H1 (cell line): ENCODE measurements around the gene SF3B2. TPM values are rescaled to one million over a fixed set of nuclear protein-coding genes. Genes with fewer than 3 reads are reported as not detected.

Experiments
- BACH1 ChIP-seq: IDR thresholded peaks from 2 replicates; pipeline ENCODE4 v1.6.1; 2012; ENCODE audit warnings: low read length, improper control_type of control experiment
- CHD1 ChIP-seq: IDR thresholded peaks from 2 replicates; pipeline ENCODE4 v1.6.1; 2012; ENCODE audit warnings: low read depth, low read length, improper control_type of control experiment
- SAP30 ChIP-seq: fragments of 300-600 bp; sonication (generic); IDR thresholded peaks from 2 replicates; pipeline ENCODE4 v1.7.1; 2012; ENCODE audit warnings: low read length, moderate library complexity, mild to moderate bottlenecking, inconsistent platforms; ENCODE audit not compliant: insufficient read depth, insufficient replicate concordance
- SIRT6 ChIP-seq: IDR thresholded peaks from one replicate; pipeline ENCODE4 v1.7.1; 2012; ENCODE audit warnings: low read length, inconsistent platforms
- SRF ChIP-seq: IDR thresholded peaks from 2 replicates; pipeline ENCODE4 v1.6.1; 2011; ENCODE audit warnings: mild to moderate bottlenecking, low read depth, low read length, moderate library complexity
- SUZ12 ChIP-seq: fragments of 200-600 bp; sonication (generic); IDR thresholded peaks from 2 replicates; pipeline ENCODE4 v1.6.1; 2012; ENCODE audit warnings: mild to moderate bottlenecking, inconsistent platforms, low read length, moderate library complexity, mixed read lengths
- TAF7 ChIP-seq: optimal IDR thresholded peaks from 2 replicates; pipeline ENCODE3; 2011; ENCODE audit warnings: low read depth, mild to moderate bottlenecking, inconsistent platforms, low read length, moderate library complexity, borderline replicate concordance
- polyA plus RNA-seq, 7 experiments: library from polyadenylated mRNA; depleted of rRNA in 3 of 7; stranded (reverse) in 5 of 7; unstranded in 2 of 7; fragments of >200 nt in 5 of 7; fragments of 200-250 nt in 2 of 7; gene quantifications; 1 replicate in 5 of 7; 2 replicates in 1 of 7; 4 replicates in 1 of 7; pipeline versions ENCODE4 v1.2.1 to v1.2.3, GENCODE V29; 2011 to 2013; ENCODE audit warnings: missing spikeins in 2 of 7, mixed read lengths in 2 of 7
- total RNA-seq: library from RNA; stranded (reverse); fragmentation: NEBNext Ultra II Directional; extraction: Animal tissue kit (Norgen Biotek cat#: 25700); gene quantifications from 2 replicates; pipeline ENCODE4 v1.2.1, GENCODE V29; 2021
- TF ChIP-seq, protein P1 (sequence below): fragments of 300-600 bp; sonication (generic); IDR thresholded peaks from 2 replicates; pipeline ENCODE4 v1.7.1; 2012; ENCODE audit warnings: low read length, moderate library complexity, mild to moderate bottlenecking, inconsistent platforms; ENCODE audit not compliant: insufficient replicate concordance
- TF ChIP-seq, protein P2 (sequence below): IDR thresholded peaks from 2 replicates; pipeline ENCODE4 v1.6.1; 2012; ENCODE audit warnings: inconsistent platforms

The SF3B2 gene
- total and polyA plus RNA-seq, 2 of the 8 experiments (the other 6 are each of a cell fraction or from before 2014, with no cell fraction given), result 182 to 237 TPM

GRCh38 chr11:66020618-66021357 is 31.4 kb upstream of the SF3B2 start (continued):
- TF ChIP-seq, protein P1, sequence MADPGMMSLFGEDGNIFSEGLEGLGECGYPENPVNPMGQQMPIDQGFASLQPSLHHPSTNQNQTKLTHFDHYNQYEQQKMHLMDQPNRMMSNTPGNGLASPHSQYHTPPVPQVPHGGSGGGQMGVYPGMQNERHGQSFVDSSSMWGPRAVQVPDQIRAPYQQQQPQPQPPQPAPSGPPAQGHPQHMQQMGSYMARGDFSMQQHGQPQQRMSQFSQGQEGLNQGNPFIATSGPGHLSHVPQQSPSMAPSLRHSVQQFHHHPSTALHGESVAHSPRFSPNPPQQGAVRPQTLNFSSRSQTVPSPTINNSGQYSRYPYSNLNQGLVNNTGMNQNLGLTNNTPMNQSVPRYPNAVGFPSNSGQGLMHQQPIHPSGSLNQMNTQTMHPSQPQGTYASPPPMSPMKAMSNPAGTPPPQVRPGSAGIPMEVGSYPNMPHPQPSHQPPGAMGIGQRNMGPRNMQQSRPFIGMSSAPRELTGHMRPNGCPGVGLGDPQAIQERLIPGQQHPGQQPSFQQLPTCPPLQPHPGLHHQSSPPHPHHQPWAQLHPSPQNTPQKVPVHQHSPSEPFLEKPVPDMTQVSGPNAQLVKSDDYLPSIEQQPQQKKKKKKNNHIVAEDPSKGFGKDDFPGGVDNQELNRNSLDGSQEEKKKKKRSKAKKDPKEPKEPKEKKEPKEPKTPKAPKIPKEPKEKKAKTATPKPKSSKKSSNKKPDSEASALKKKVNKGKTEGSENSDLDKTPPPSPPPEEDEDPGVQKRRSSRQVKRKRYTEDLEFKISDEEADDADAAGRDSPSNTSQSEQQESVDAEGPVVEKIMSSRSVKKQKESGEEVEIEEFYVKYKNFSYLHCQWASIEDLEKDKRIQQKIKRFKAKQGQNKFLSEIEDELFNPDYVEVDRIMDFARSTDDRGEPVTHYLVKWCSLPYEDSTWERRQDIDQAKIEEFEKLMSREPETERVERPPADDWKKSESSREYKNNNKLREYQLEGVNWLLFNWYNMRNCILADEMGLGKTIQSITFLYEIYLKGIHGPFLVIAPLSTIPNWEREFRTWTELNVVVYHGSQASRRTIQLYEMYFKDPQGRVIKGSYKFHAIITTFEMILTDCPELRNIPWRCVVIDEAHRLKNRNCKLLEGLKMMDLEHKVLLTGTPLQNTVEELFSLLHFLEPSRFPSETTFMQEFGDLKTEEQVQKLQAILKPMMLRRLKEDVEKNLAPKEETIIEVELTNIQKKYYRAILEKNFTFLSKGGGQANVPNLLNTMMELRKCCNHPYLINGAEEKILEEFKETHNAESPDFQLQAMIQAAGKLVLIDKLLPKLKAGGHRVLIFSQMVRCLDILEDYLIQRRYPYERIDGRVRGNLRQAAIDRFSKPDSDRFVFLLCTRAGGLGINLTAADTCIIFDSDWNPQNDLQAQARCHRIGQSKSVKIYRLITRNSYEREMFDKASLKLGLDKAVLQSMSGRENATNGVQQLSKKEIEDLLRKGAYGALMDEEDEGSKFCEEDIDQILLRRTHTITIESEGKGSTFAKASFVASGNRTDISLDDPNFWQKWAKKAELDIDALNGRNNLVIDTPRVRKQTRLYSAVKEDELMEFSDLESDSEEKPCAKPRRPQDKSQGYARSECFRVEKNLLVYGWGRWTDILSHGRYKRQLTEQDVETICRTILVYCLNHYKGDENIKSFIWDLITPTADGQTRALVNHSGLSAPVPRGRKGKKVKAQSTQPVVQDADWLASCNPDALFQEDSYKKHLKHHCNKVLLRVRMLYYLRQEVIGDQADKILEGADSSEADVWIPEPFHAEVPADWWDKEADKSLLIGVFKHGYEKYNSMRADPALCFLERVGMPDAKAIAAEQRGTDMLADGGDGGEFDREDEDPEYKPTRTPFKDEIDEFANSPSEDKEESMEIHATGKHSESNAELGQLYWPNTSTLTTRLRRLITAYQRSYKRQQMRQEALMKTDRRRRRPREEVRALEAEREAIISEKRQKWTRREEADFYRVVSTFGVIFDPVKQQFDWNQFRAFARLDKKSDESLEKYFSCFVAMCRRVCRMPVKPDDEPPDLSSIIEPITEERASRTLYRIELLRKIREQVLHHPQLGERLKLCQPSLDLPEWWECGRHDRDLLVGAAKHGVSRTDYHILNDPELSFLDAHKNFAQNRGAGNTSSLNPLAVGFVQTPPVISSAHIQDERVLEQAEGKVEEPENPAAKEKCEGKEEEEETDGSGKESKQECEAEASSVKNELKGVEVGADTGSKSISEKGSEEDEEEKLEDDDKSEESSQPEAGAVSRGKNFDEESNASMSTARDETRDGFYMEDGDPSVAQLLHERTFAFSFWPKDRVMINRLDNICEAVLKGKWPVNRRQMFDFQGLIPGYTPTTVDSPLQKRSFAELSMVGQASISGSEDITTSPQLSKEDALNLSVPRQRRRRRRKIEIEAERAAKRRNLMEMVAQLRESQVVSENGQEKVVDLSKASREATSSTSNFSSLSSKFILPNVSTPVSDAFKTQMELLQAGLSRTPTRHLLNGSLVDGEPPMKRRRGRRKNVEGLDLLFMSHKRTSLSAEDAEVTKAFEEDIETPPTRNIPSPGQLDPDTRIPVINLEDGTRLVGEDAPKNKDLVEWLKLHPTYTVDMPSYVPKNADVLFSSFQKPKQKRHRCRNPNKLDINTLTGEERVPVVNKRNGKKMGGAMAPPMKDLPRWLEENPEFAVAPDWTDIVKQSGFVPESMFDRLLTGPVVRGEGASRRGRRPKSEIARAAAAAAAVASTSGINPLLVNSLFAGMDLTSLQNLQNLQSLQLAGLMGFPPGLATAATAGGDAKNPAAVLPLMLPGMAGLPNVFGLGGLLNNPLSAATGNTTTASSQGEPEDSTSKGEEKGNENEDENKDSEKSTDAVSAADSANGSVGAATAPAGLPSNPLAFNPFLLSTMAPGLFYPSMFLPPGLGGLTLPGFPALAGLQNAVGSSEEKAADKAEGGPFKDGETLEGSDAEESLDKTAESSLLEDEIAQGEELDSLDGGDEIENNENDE, result no peak
- TF ChIP-seq SRF (no peak), SUZ12 (no peak), SIRT6 (no peak), SAP30 (no peak), TAF7 (no peak), BACH1 (no peak), CHD1 (no peak)
- TF ChIP-seq, protein P2, sequence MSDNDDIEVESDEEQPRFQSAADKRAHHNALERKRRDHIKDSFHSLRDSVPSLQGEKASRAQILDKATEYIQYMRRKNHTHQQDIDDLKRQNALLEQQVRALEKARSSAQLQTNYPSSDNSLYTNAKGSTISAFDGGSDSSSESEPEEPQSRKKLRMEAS, result no peak
